ENCODE data around the gene NPC1.

NPC1 gene

DNA sequence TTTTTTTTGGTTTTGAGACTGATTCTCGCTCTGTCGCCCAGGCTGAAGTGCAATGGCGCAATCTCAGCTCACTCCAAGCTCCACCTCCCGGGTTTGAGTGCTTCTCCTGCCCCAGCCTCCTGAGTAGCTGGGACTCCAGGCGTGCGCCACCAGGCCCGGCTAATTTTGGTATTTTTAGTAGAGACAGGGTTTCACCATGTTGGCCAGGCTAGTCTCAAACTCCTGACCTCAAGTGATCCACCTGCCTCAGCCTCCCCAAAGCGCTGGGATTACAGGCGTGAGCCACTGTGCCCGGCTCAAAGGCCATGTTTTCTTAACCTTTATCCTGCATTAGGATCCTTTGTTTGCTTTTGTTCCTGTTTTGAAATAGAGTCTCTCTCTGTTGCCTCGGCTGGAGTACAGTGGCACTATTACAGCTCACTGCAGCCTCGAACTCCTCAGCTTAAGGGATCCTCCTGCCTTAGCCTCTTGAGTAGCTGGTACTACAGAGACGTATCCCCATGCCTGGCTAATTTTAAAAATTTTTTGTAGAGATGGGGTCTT, 41.0 kb downstream of the NPC1 start:
- no peak for DNase-seq

GRCh38 chr18:23542461-23542860, 43.8 kb downstream of the NPC1 start:
- no peak for DNase-seq

DNA sequence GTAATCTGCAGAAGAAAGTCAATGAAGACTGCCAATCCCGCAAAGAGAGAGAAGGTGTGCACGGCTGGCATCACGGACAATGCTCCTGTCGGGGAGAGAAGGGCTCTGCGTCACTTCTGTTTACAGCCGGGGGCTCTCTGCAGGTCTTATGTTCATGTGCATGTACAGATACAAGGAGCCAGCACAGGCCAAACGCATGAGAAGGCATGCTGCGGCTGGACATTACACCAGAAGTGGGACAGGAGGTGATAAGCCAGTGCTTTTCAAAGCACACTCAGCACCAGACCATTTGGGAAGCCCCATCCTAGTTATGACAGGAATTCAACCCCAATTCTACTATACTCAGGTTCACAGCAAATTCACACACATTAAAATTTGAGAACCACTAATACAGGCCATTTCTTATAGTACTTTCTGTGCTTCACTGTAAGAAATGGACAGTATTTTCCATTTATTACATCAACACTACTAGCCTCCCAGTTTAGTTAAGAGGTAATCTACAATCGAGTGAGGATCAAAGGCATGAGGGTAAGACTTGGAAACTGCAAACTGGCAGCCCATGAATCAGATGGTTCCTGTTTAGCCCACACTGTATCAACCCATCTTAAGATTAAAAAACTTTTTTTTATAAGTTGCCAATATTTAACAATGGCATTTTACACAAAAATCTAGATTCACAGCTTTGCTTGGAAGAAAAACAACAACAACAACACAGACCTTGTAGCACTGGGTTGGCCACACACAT, 44.8 kb downstream of the NPC1 start:
- DNase-seq = no peak

GRCh38 chr18:23540867-23541266, 45.4 kb downstream of the NPC1 start:
- DNase-seq = no peak

- DNase-seq = no peak
These were observed 46.3 kb downstream of the NPC1 start for GRCh38 chr18:23539911-23540525.

GRCh38 chr18:23539296-23539695, 47.0 kb downstream of the NPC1 start:
- no peak for DNase-seq

DNA sequence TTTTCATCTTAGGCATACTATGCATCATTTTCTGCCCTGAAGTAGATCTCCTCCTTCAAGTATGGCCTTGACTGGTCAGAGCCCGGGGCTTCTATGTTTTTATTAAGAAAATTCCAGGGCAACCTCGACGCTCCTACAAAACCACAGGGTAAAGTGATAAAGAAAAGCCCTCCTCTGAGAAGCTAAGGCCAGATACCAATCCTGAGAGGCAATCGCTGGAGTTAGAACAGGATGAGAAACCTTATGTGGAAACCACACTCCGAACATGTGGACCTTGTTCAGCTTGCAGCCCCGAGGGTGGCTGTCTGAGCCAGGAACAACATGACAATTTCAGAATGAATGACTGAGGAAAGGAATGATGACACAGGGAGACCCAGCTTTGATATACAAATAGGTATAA, 47.4 kb downstream of the NPC1 start:
- DNase-seq = no peak

- no peak for DNase-seq
These were observed 48.3 kb downstream of the NPC1 start for GRCh38 chr18:23538001-23538400.

DNA sequence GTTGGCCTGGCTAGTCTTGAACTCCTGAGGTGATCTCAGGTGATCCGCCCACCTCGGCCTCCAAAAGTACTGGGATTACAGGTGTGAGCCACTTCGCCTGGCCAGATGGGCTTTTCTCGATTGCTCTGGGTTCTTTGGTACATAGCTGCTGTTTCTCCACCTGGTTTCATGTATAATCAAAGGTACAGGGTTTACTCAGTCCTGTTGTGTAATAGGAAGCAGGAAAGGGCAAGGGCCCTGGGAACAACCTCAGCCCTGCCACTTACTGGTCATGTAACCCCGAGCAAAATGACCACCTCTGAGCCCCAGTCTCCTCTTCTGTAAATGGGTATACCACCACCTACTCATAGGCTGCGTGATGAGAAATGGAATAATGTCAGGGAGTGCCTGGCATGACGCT, 49.0 kb downstream of the NPC1 start:
- DNase-seq = no peak

DNA sequence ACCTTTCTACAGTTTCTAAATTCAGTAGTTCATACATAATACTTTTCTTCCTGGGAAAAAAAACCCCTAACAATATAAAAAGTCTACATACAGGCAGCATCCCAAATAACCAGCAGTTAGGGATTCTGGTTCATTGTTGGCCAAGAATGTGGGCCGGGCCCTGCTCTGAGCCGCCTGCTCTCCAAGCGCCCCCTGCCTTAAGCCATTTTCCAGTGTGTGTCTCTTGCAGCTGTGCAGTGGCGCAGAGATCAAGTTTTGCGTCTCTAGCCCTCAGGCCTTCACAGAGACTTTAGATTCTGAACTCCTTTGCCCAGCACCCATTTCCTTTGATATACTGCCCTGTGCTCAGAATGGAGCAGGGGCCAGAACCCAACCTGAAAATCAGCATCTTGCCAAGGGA, 50.1 kb downstream of the NPC1 start:
- no peak for DNase-seq

- no peak for DNase-seq
These were observed 52.0 kb downstream of the NPC1 start for GRCh38 chr18:23534276-23534675.

- no peak for DNase-seq
These were observed 53.5 kb downstream of the NPC1 start for GRCh38 chr18:23532848-23533247.

GRCh38 chr18:23531912-23532311, 54.4 kb downstream of the NPC1 start:
- DNase-seq = no peak

- DNase-seq = no peak
These were observed 56.1 kb downstream of the NPC1 start for GRCh38 chr18:23530195-23530594.

DNA sequence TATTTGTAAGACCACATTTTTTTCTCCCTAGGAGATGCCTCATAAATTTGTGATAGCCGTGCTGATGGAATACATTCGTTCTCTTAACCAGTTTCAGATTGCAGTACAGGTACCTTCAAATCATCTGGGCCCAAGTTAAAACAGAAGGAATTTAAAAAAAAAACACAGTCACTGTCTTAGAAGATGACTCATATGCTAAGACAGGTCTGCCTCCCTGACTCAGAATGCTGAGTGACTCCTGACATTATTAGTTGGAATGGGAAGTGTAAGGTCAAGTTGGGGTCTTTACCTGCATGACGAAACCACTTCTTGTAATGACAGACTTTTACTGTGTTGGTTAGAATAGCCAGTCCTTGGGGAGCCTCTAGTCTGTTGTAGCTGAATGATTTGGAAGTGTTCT, 56.7 kb downstream of the NPC1 start:
- DNase-seq = no peak

DNA sequence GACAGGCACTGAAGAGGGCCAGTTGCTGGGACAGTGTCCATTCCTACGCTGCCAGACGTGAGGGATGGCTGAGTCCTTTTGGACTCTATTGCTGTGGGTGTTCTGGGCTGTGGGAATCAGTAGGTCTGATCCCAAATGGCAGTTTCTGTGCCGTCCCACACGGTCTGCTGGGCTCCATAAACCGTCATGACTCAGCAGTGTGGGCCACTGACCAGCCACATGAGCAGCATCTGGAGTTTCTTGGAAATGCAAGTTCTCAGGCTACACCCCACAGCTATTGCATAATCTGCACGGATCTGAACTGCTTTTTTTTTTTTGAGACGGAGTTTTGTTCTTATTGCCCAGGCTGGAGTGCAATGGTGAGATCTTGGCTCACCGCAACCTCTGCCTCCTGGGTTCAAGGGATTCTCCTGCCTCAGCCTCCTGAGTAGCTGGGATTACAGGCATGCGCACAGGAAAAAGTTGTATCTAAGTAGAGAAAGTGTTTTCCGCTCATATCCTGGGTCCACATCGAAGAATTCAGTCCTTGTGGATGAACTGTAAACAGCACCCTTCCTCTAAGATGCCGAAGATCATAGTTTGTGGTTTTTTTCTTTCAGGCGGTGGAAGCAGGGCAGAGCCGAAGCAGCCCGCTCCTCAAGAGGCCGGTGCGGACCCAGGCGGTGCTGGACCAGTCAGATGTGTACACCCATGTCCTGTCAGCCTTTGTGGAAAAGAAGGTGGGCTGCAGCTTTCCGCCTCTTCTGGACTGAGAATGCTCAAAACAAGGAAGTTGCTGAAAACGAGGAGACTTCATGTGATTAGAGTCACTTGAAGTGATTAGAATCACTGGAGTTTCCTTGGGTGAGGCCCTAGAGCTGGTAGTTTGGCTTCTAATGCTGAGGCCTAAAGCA, 57.5 kb downstream of the NPC1 start:
- DNase-seq = no peak

- DNase-seq = no peak
These were observed 59.7 kb downstream of the NPC1 start for GRCh38 chr18:23526501-23527063.

DNA sequence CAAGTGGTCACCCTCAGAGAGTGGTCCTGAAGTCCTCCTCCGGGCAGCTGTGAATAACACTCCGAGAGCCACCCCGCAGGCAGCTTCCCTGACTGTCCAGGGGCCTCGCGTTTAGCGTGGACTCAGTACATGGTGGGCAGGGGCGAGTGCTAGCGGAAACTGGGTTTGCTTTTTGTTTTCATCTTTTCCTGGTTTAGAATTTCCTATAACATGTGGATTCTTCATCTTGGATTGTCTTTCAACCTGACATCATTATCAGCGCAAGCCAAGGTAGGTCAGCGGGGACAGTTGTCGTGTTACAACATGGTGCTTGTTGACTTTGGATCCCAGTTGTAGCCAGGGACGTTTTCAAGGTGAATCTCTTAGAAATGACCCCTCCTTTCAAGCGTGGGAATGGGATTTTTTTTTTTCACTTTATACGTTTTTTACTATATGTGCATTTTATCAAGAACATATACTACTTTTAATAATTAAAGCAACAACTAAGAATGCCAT, 62.0 kb downstream of the NPC1 start:
- no peak for DNase-seq

DNA sequence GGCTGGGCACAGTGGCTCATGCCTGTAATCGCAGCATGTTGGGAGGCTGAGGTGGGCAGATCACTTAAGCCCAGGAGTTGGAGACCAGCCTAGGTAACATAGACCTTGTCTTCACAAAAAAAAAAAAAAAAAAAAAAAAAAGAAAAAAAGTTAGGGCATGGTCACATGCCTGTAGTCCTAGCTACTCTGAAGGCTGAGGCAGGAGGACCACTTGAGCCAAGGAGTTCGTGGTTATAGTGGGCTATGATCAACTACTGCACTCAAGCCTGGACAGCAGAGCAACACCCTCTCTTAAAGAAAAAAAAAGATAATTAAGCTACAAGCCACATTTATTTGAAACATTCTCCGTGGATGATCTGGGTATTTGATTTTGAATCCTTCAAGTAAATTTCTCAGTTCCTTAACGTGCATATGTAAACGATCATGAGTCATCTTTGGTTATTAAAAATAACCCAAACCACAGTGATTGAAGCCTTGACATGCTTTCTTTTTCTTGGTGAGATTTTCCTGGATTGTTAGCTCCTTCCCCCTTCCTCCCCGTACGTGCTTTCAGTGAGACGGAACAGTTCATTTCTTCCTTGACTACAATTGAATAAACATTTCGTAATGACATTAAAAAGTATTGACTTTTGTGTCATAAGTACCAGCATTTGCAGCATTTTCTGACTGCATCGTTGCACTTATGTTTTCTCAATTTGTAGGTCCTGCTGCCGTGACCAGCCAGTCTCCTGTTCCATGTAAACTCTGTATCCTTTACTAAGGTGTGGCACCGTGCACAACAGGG, 62.7 kb downstream of the NPC1 start:
- DNase-seq = no peak

DNA sequence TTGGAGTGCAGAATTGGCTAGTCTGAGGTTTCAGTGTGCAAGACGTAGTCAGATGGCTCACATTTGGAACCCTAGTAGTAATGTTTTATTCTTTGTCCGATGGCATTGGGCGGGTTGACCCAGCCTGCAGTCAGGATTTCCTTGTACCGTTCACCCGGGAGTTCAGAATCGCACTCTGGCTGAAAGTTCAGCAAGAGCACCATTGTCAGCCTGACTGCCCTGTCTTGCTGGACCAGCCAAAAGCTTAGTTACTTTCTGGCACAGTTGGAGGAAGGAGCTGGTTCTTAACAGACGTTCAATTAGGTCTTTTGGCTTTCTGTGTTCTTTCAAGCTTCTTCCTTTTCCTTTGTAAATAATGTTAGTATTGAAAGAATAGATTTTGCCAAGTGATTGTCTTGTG, 64.4 kb downstream of the NPC1 start:
- no peak for DNase-seq

DNA sequence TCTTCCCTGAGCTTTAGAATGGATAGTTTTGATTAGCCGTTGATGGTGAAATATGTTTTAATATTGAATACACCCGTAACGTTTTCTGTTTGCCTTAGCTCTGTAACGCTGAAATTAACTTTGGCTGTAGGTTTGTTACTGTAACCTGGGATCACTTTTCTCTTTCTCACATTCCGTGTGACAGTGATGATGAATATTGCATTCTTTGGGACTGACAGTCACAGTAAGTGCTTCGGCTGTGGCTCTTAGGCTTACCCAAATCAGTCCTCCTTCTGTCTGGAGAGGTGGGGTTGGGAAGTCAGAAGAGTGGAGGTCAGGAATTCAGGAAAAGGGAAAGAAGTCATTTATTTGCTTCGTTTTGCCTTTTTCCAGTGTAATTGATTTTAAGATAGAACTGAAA, 65.0 kb downstream of the NPC1 start:
- no peak for DNase-seq

DNA sequence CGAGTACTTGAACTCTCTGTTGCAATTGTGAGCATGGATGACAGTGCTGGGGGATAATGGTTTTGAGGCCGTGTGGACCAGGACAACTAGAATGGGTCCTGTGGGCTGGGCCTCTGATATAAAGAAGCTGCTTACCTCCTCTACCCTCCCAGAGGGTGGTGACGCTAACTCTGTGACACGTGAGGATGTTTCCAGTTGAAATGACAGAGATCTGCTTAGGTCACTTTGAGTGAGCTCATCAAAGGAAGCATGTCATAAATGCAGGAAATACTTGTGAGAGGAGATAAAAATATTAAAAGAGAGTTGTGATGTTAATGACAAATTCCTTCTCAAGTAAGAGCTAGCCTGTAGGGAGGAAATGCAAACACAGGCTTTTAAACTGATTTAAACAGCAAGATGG, 66.6 kb downstream of the NPC1 start:
- DNase-seq = no peak

Measured in NCI-H2081 treated with DMSO at 0.1 percent for 48 hours (cell line).